Inflammatory macrophage treated with lipopolysaccharide for 1 hour (primary cell): ENCODE data around the gene ATP8A2.

Source experiments
- DNase-seq, 2 donors: peaks; one replicate each; pipeline ENCODE4 v3.0.0-alpha.2; 2020 to 2022

The ATP8A2 gene

GRCh38 chr13:25688536-25688935 is 316.8 kb downstream of the ATP8A2 start:
- no peak for DNase-seq

- DNase-seq: no peak
These were observed 317.8 kb downstream of the ATP8A2 start for GRCh38 chr13:25689539-25689938.

GRCh38 chr13:25690582-25690981 is 318.8 kb downstream of the ATP8A2 start:
- DNase-seq: no peak

- no peak for DNase-seq
These were observed 319.9 kb downstream of the ATP8A2 start for GRCh38 chr13:25691654-25692053.

- no peak for DNase-seq
These were observed 320.3 kb downstream of the ATP8A2 start for GRCh38 chr13:25692099-25692498.

- no peak for DNase-seq
These were observed 327.3 kb downstream of the ATP8A2 start for GRCh38 chr13:25699056-25699455.

- DNase-seq: no peak
These were observed 327.8 kb downstream of the ATP8A2 start for GRCh38 chr13:25699600-25699999.

GRCh38 chr13:25701304-25701703 is 329.5 kb downstream of the ATP8A2 start:
- no peak for DNase-seq

- DNase-seq: no peak
These were observed 330.6 kb downstream of the ATP8A2 start for GRCh38 chr13:25702386-25702785.

- DNase-seq: no peak
These were observed 336.0 kb downstream of the ATP8A2 start for GRCh38 chr13:25707726-25708125.

GRCh38 chr13:25708268-25708667 is 336.5 kb downstream of the ATP8A2 start:
- DNase-seq: no peak

GRCh38 chr13:25709088-25709487 is 337.3 kb downstream of the ATP8A2 start:
- no peak for DNase-seq

- no peak for DNase-seq
These were observed 344.0 kb downstream of the ATP8A2 start for GRCh38 chr13:25715760-25716159.

GRCh38 chr13:25717666-25718197 is 346.0 kb downstream of the ATP8A2 start:
- DNase-seq: no peak

- DNase-seq: no peak
These were observed 347.9 kb downstream of the ATP8A2 start for GRCh38 chr13:25719666-25720065.

GRCh38 chr13:25722893-25723292 is 351.1 kb downstream of the ATP8A2 start:
- no peak for DNase-seq

GRCh38 chr13:25725104-25725503 is 353.3 kb downstream of the ATP8A2 start:
- no peak for DNase-seq

GRCh38 chr13:25727250-25727649 is 355.5 kb downstream of the ATP8A2 start:
- DNase-seq: no peak

GRCh38 chr13:25727810-25728209 is 356.0 kb downstream of the ATP8A2 start:
- no peak for DNase-seq

GRCh38 chr13:25729201-25729600 is 357.4 kb downstream of the ATP8A2 start:
- no peak for DNase-seq

- no peak for DNase-seq
These were observed 359.3 kb downstream of the ATP8A2 start for GRCh38 chr13:25731037-25731436.

GRCh38 chr13:25731536-25731935 is 359.8 kb downstream of the ATP8A2 start:
- no peak for DNase-seq

- no peak for DNase-seq
These were observed 360.5 kb downstream of the ATP8A2 start for GRCh38 chr13:25732111-25732865.

GRCh38 chr13:25733001-25733491 is 361.3 kb downstream of the ATP8A2 start:
- no peak for DNase-seq
